NOMO-1 treated with DMSO at 0.1 percent for 48 hours (cell line): ENCODE results near the gene INTS7.
"Not testable (repeated sequence)": the region's sequence is repeated elsewhere in the genome, so short reads cannot be mapped to it uniquely, and the experiment has no call there.

Experiments used
- DNase-seq: peaks from one replicate; lab custom pipeline; 2025; ENCODE audit not compliant: unreplicated experiment; lab: John Stamatoyannopoulos, UW

INTS7 gene

DNA sequence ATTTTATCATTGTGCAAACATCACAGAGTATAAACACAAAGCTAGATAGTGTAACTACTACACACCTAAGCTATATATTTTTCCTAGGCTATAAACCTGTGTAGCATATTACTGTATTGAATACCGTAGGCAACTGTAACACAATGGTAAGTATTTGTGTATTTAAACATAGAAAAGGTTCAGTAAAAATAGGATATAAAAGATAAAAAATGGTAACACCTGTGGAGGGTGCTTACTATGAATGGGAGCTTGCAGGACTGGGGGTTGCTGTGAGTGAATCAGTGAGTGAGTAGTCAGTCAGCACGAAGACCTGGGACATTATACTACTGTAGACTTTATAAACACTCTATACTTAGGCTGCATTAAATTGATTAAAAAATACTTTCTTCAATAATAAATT is 4.3 kb upstream of the INTS7 start:
- no peak for DNase-seq

GRCh38 chr1:212037900-212038299 is 2.5 kb upstream of the INTS7 start:
- DNase-seq = no peak

DNA sequence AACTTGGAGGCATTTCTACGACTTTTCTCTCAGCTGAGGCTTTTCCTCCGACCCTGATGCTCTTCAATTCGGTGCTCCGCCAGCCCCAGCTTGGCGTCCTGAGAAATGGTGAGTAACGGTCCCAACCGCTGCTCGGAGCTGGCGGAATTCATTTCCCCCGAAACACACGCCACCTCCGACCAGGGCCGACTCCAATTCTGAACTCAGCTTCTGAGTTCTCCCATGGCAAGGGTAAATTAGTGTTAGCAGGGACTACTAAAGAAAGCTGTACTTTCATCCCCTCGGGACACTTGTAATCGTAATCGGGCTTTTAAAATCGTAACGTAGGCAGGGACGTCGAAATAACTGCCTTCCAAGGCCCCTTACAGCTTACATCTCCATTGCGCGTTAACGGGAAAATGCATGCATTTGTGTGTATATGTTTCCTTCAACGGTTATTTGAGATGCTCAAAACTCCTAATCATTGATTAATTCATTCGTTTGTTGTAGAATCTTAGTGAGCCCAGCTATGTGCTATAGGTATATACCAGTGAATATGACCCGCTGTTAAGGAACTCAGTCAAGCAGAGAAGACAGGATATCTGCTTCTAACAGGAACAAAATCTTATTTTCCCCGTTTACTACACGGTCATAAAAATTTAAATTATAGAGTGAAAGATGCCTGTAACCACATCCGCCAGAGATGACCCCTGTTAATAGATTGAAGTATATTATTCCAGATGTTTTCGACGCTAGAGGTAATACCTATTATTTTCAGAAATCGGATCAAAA is 663 bp upstream of the INTS7 start:
- DNase-seq = peak; percentile 13

GRCh38 chr1:212034516-212035122 is 738 bp downstream of the INTS7 start:
- DNase-seq = no peak

GRCh38 chr1:212030936-212031528 is 4.3 kb downstream of the INTS7 start:
- DNase-seq = no peak

- DNase-seq = not testable (repeated sequence)
Measured at GRCh38 chr1:212027727-212028126, 7.6 kb downstream of the INTS7 start.

DNA sequence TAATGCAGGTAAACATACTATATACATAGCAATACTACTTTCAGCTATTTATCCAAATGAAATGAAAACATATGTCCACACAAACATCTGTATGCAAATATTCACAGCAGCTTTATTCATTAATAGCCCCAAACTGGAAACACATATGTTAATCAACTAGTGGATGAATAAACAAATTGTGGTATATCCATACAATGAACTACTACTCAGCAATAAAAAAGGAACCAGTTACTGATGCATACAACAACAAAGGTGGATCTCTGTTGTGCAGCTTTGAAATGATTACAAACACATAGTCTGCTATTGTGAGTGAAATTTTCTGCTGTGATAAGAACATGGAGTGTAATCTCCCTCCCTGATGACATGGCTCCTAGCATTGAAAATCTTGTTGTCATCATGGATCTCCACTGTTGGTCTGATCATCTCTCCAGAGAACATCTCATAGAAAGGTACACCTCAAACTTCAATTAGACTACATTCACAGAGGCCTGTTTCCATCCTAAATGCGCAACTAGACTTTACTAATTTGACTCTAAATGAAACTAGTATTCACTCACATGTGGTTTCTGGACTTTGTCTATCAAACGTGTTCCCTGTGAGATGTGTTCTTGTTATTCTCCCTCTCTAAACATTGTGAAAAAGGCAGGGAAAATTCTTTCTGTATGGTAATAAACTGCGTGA is 10.7 kb downstream of the INTS7 start:
- no peak for DNase-seq

GRCh38 chr1:212022908-212023307 is 12.4 kb downstream of the INTS7 start:
- DNase-seq = not testable (repeated sequence)

DNA sequence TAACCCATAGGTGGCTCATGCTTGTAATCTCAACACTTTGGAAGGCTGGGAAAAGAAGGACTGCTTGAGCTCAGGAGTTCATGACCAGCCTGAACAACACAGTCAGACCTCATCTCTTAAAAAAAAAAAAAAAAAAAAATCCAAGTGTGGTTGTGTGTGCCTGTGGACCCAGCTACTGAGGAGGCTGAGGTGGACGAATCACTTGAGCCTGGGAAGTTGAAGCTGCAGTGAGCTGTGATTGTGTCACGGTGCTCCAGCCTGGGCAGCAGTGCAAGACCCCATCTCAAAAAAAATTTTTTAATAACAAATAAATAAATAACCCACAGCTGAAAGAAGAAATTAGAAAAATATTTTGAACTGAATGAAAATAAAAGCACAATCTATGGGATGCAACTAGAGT is 13.8 kb downstream of the INTS7 start:
- no peak for DNase-seq

- no peak for DNase-seq
Measured at GRCh38 chr1:212020975-212021374, 14.4 kb downstream of the INTS7 start.

GRCh38 chr1:212013672-212014071 is 21.7 kb downstream of the INTS7 start:
- DNase-seq = no peak

DNA sequence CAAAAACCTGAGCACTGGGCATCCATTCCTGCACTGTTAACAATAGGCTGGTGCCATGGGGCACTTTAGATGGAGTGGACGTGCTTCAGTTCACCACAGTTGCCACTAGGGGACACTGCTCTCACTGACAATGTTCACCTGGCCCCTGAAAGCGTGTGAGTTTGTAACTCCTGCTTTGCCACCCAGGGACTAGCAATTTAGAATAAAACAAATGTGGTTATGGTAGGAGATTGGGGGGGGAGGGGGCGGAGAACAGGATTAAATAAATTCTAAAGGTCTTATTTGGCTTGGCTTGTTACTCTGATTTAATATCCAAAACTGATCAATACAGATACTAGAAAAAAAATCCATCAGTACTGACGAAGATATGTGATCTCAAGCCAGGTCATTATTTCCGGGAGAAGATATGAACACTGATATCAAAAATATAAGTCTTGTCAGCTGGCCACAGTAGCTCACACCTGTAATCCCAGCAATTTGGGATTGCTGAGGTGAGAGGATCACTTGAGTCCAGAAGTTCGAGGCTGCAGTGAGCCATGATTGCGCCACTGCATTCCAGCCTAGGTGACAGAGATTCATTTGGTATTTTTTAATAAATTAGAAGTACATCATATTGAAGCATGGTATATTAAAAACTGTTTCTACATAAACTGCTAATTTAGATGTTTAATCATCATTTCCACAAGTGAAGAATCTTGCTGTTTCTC is 23.2 kb downstream of the INTS7 start:
- peak; percentile 47 for DNase-seq

DNA sequence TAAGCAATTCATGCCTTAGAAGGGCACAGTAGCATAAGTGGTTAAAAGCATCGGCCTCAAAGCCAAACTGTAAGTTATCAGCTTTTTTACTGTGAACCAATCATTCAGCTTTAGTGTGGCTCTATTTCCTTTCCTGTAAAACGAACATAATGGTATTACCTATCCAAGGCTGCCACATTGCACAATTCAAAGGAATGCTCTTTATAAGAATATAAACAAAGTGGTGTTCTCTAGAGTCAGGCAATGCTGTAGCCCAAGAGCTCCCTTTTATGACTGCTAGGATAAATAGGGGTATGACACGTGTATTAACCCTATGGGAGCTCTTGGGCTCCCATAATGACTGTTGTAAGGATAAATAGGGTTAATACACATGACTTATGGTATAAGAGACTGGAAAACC is 25.4 kb downstream of the INTS7 start:
- DNase-seq = no peak

- no peak for DNase-seq
Measured at GRCh38 chr1:212009561-212009960, 25.8 kb downstream of the INTS7 start.

DNA sequence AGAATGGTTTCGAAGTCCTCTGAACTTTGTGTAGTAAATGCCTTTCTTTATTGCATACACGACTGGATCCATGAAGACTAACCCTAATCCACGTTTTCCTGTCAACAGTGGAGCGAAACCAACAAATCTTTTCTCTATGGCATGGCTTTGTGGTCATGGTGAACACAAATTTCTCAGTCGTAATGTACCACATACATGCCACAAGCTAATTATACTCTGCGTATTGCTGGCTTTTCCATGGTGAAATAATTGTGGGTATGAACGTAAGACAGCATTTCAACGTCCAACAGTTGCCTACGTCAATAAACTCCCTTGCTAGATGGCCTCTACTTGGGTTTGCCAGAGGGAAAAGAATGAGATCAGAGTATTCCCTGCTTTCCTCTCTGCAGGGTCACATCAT is 27.5 kb downstream of the INTS7 start:
- DNase-seq = no peak

GRCh38 chr1:212007178-212007577 is 28.2 kb downstream of the INTS7 start:
- DNase-seq = no peak

GRCh38 chr1:212004895-212005608 is 30.3 kb downstream of the INTS7 start:
- DNase-seq = no peak

DNA sequence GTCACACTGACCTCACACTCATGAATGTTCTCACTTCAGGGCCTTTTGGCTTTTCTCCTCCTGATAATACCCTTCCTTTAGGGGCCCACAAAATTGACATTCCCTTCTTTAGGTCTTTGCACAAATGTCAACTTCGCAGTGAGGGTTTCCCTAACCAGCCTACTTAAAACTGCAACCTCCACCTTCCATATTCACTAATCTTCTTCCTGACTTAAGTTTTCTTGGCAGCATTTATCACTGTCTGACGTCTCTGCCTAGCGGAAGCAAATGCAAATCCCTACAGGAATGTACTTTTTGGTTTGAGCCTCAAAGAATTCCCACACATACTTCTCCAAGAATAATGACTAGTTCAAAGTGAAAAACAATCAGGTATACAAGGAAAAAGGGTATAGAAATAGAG is 32.8 kb downstream of the INTS7 start:
- DNase-seq = no peak

DNA sequence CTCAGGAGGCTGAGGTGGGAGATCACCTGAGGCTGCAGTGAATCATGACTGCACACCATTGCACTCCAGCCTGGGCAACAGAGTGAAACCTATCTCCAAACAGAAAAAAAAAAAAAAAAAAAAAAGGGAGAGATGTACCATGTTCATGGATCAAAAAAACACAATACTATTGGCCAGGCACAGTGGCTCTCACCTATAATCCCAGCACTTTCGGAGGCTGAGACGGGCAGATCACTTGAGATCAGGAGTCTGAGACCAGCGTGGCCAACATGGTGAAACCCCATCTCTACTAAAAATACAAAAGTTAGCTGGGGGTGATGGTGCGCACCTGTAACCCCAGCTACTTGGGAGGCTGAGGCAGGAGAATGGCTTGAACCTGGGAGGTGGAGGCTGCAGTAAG is 37.9 kb downstream of the INTS7 start:
- DNase-seq = not testable (repeated sequence)

DNA sequence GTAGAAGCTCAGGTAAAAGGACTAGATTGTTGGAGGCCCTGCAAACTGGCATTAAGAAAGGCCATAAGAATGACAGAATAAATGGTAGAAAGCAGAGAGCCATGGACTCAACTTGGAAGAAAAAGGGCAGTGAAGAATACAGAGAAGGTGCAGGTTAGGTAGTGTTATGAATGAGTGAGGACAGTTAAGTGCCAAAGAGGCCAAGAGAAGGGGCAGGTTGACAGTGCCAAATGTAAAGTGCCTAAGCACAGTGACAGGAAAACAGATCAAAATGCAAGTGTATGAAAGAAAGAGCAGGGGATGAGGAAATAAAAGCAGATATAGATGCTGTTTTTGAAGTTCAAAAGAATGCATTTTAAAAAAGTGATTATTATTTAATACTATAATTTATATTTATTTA is 43.7 kb downstream of the INTS7 start:
- no peak for DNase-seq
